CD14-positive monocyte (primary cell): ENCODE data around the gene NEIL1. TPM values are rescaled to one million over a fixed set of nuclear protein-coding genes. Genes with fewer than 3 reads are reported as not detected.

Experiments used
- DNase-seq, 3 donors: peaks; one replicate each; pipeline ENCODE4 v3.0.0-alpha.2; 2011 to 2022
- H2AFZ ChIP-seq: 2 replicates; pipeline ENCODE4 v1.6.0; 2012; ENCODE audit warnings: mild to moderate bottlenecking, low read depth, low read length, inconsistent platforms; ENCODE audit not compliant: insufficient read depth, poor library complexity, severe bottlenecking
- H3K27ac ChIP-seq, 2 donors: 1 replicate in 1 of 2; 2 replicates in 1 of 2; pipeline ENCODE4 v1.5.1; 2012 to 2013; ENCODE audit warnings: low read length in 2 of 2, control low read depth in 1 of 2, inconsistent platforms in 1 of 2, low read depth in 1 of 2, mild to moderate bottlenecking in 1 of 2
- H3K27me3 ChIP-seq, 2 donors: one replicate each; pipeline versions ENCODE4 v1.6.0 to v1.6.1; 2011 to 2013; ENCODE audit warnings: low read length in 2 of 2; ENCODE audit not compliant: control insufficient read depth in 2 of 2, insufficient read depth in 2 of 2
- H3K36me3 ChIP-seq, 2 donors: replicated peaks in 1 of 2; 1 replicate in 1 of 2; 2 replicates in 1 of 2; pipeline versions ENCODE4 v1.5.1 to v1.6.1; 2012 to 2013; ENCODE audit warnings: low read length in 2 of 2, control low read depth in 1 of 2, inconsistent platforms in 1 of 2, mild to moderate bottlenecking in 1 of 2; ENCODE audit not compliant: insufficient read depth in 2 of 2, control insufficient read depth in 1 of 2
- H3K4me1 ChIP-seq, 2 donors: 1 replicate in 1 of 2; 2 replicates in 1 of 2; pipeline versions ENCODE4 v1.5.1 to v1.6.1; 2012 to 2013; ENCODE audit warnings: low read length in 2 of 2, control low read depth in 1 of 2, inconsistent platforms in 1 of 2, mild to moderate bottlenecking in 1 of 2, moderate library complexity in 1 of 2; ENCODE audit not compliant: insufficient read depth in 2 of 2, control insufficient read depth in 1 of 2
- H3K4me2 ChIP-seq: replicated peaks from 2 replicates; pipeline ENCODE3; 2012; ENCODE audit warnings: low read length, moderate library complexity, mild to moderate bottlenecking; ENCODE audit not compliant: poor library complexity, severe bottlenecking; ENCODE audit errors: extremely low read depth
- H3K4me3 ChIP-seq, 3 experiments: fragments of 200-600 bp in 1 of 3; sonication (generic) in 1 of 3; replicated peaks in 1 of 3; 1 replicate in 2 of 3; 2 replicates in 1 of 3; pipeline ENCODE4 v1.5.1; 2011 to 2013; ENCODE audit warnings: low read length in 3 of 3, mild to moderate bottlenecking in 3 of 3, control low read depth in 2 of 3, low read depth in 2 of 3, inconsistent platforms in 1 of 3, moderate library complexity in 1 of 3
- H3K79me2 ChIP-seq: 2 replicates; pipeline ENCODE4 v1.6.0; 2012; ENCODE audit warnings: mild to moderate bottlenecking, control low read depth, inconsistent platforms, low read length, moderate library complexity; ENCODE audit not compliant: insufficient read depth
- H3K9ac ChIP-seq: 2 replicates; pipeline ENCODE4 v1.6.0; 2017; ENCODE audit warnings: low read length, mild to moderate bottlenecking; ENCODE audit not compliant: insufficient read depth, poor library complexity, severe bottlenecking
- H3K9me3 ChIP-seq, 2 donors: replicated peaks in 1 of 2; 1 replicate in 1 of 2; 2 replicates in 1 of 2; pipeline versions ENCODE4 v1.5.1 to v1.6.1; 2012 to 2013; ENCODE audit warnings: low read length in 2 of 2, control low read depth in 1 of 2; ENCODE audit not compliant: control insufficient read depth in 1 of 2, insufficient read depth in 1 of 2
- H4K20me1 ChIP-seq: 2 replicates; pipeline ENCODE4 v1.6.0; 2012; ENCODE audit warnings: mild to moderate bottlenecking, low read length, control low read depth, moderate library complexity; ENCODE audit not compliant: insufficient read depth
- H3K27ac Mint-ChIP-seq, 7 donors: one replicate each; pipeline ENCODE4 v1.8.0; 2020; ENCODE audit warnings: mild to moderate bottlenecking in 7 of 7, mixed read lengths in 7 of 7, moderate library complexity in 6 of 7, inconsistent platforms in 2 of 7
- H3K27me3 Mint-ChIP-seq, 3 donors: one replicate each; pipeline ENCODE4 v1.8.0; 2021 to 2022; ENCODE audit warnings: low read depth in 3 of 3, mild to moderate bottlenecking in 3 of 3, mixed read lengths in 3 of 3, moderate library complexity in 3 of 3, inconsistent platforms in 1 of 3
- H3K36me3 Mint-ChIP-seq, 2 donors: one replicate each; pipeline ENCODE4 v1.8.0; 2020; ENCODE audit warnings: mixed read lengths in 2 of 2, inconsistent platforms in 1 of 2, mild to moderate bottlenecking in 1 of 2
- H3K4me1 Mint-ChIP-seq: one replicate; pipeline ENCODE4 v1.8.0; 2020; ENCODE audit warnings: mild to moderate bottlenecking, mixed read lengths
- H3K4me3 Mint-ChIP-seq, 2 donors: one replicate each; pipeline ENCODE4 v1.8.0; 2020; ENCODE audit warnings: mild to moderate bottlenecking in 2 of 2, mixed read lengths in 2 of 2, moderate library complexity in 1 of 2
- H3K9me3 Mint-ChIP-seq, 7 donors: one replicate each; pipeline ENCODE4 v1.8.0; 2020 to 2022; ENCODE audit warnings: mixed read lengths in 7 of 7, mild to moderate bottlenecking in 6 of 7, moderate library complexity in 6 of 7, inconsistent platforms in 2 of 7
- CTCF ChIP-seq: fragments of 200-600 bp; IDR thresholded peaks from one replicate; pipeline ENCODE4 v1.8.0; 2022; ENCODE audit warnings: antibody characterized with exemption, mild to moderate bottlenecking
- WGBS: methylation state at CpG from one replicate; pipeline ENCODE4 v1.1.5; 2013; ENCODE audit warnings: missing lambda C conversion rate; ENCODE audit not compliant: insufficient coverage; 5-methylcytosine and 5-hydroxymethylcytosine counted together
- intact Hi-C, 2 donors: fragments of 100-400 bp; cut with micrococcal nuclease; formaldehyde crosslinking; loops; one replicate each; pipeline versions ENCODE4 v1.15.0 to v1.15.1; 2023
- polyA plus RNA-seq, 3 donors: library from polyadenylated mRNA; depleted of rRNA in 1 of 3; unstranded in 2 of 3; stranded (reverse) in 1 of 3; fragments of 300-500 nt in 2 of 3; fragments of >200 nt in 1 of 3; fragmentation: Illumina TruSeq in 2 of 3; gene quantifications; 1 replicate in 2 of 3; 2 replicates in 1 of 3; pipeline ENCODE4 v1.2.3, GENCODE V29; 2012 to 2021

The NEIL1 gene
- polyA plus RNA-seq, 3 donors: 0.52 to 6.7 (median 0.53) TPM

- H3K27me3 ChIP-seq: no peaks in the 10 kb centered on the region
- Mint-ChIP-seq H3K9me3 (no peaks in the 10 kb centered on the region), H3K4me1 (no peaks in the 10 kb centered on the region), H3K27me3 (peaks cover 1 to 9% (median 4%) of the 10 kb centered on the region in 3 donors), H3K27ac (no peak overlapping the region), H3K36me3 (no peaks in the 10 kb centered on the region), H3K4me3 (peak overlapping the region in 1 of 2 donors; percentile 4)
- intact Hi-C loops: no loop called here
- TF ChIP-seq CTCF: no peak
- no peaks in the 10 kb centered on the region for H3K9me3 ChIP-seq
- 82% methylated on average over 6 of the region's 6 CpGs for WGBS
- H3K4me2 ChIP-seq: no peak overlapping the region
- no peaks in the 10 kb centered on the region for H3K36me3 ChIP-seq
- no peak overlapping the region for H3K9ac ChIP-seq
- H3K4me3 ChIP-seq: no peak overlapping the region
- H3K4me1 ChIP-seq: no peaks in the 10 kb centered on the region
- no peaks in the 10 kb centered on the region for H4K20me1 ChIP-seq
- no peaks in the 10 kb centered on the region for H3K79me2 ChIP-seq
- no peak overlapping the region for H3K27ac ChIP-seq
- H2AFZ ChIP-seq: no peak overlapping the region
- no peak for DNase-seq
Measured at GRCh38 chr15:75321711-75322110, 25.1 kb upstream of the NEIL1 start.

- H3K27ac ChIP-seq: no peak overlapping the region
- no peaks in the 10 kb centered on the region for H3K36me3 ChIP-seq
- no peak overlapping the region for H3K9ac ChIP-seq
- no peak for TF ChIP-seq CTCF
- H3K79me2 ChIP-seq: no peaks in the 10 kb centered on the region
- H3K9me3 ChIP-seq: no peaks in the 10 kb centered on the region
- Mint-ChIP-seq H3K36me3 (no peaks in the 10 kb centered on the region), H3K4me1 (no peaks in the 10 kb centered on the region), H3K4me3 (no peak overlapping the region), H3K27ac (no peak overlapping the region), H3K9me3 (no peaks in the 10 kb centered on the region), H3K27me3 (peaks cover 2 to 9% (median 5%) of the 10 kb centered on the region in 3 donors)
- no peaks in the 10 kb centered on the region for H3K27me3 ChIP-seq
- no CpG with 5 or more reads among the region's 4 CpGs for WGBS
- H2AFZ ChIP-seq: no peak overlapping the region
- no peak overlapping the region for H3K4me3 ChIP-seq
- intact Hi-C loops: no loop called here
- H4K20me1 ChIP-seq: no peaks in the 10 kb centered on the region
- DNase-seq: no peak
- H3K4me2 ChIP-seq: no peak overlapping the region
- H3K4me1 ChIP-seq: no peaks in the 10 kb centered on the region
Measured at GRCh38 chr15:75325922-75326321, 20.9 kb upstream of the NEIL1 start.
